Measurements from ENCODE around the gene KLHL41.

Gene KLHL41

GRCh38 chr2:169509298-169509885 lies at the start of gene KLHL41:
Gene KLHL41 (plus strand): TSS chr2:169509702. CDS start chr2:169509779, 77 bp downstream.
- Histone ChIP-seq H3K27ac (ENCODE audit: low read depth, low read length, poor library complexity, severe bottlenecking) (no peak within 1 kb of the TSS), H3K9ac (ENCODE audit: low read length) (no peak within 1 kb of the TSS), H4K20me1 (ENCODE audit: insufficient read depth, low read length) (no peaks in the 10 kb centered on the region), H3K79me2 (ENCODE audit: insufficient read depth, low read length) (no peaks in the 10 kb centered on the region), H3F3A (ENCODE audit: insufficient read depth, low read length) (no peaks in the 10 kb centered on the region), H3K9me3 (ENCODE audit: low read length) (no peaks in the 10 kb centered on the region), H3K4me1 (ENCODE audit: insufficient read depth, low read length, severe bottlenecking) (no peaks in the 10 kb centered on the region), H3K4me2 (ENCODE audit: low read length) (no peak within 1 kb of the TSS), H3K4me3 (ENCODE audit: low read depth, low read length, poor library complexity, severe bottlenecking) (no peak within 1 kb of the TSS), H2AFZ (ENCODE audit: low read length) (no peak within 1 kb of the TSS), H3K9me2 (ENCODE audit: low read depth, low read length) (no peaks in the 10 kb centered on the region), H3K36me3 (ENCODE audit: insufficient read depth, low read length) (no peaks in the 10 kb centered on the region), H3K27me3 (ENCODE audit: insufficient read depth, low read length) (no peaks in the 10 kb centered on the region)
- no peak for TF ChIP-seq EZH2 (IDR thresholded peaks at IDR 0.05; ENCODE audit: borderline replicate concordance, low read length)
- TF ChIP-seq CTCF (IDR thresholded peaks at IDR 0.05; ENCODE audit: low read length), result no peak

- Histone ChIP-seq H3K79me2 (ENCODE audit: insufficient read depth, low read length) (no peaks in the 10 kb centered on the region), H3K27me3 (ENCODE audit: insufficient read depth, low read length) (no peaks in the 10 kb centered on the region), H3K4me1 (ENCODE audit: insufficient read depth, low read length, severe bottlenecking) (no peaks in the 10 kb centered on the region), H3K9ac (ENCODE audit: low read length) (no peak overlapping the region), H3K9me3 (ENCODE audit: low read length) (no peaks in the 10 kb centered on the region), H4K20me1 (ENCODE audit: insufficient read depth, low read length) (no peaks in the 10 kb centered on the region), H3K9me2 (ENCODE audit: low read depth, low read length) (no peaks in the 10 kb centered on the region), H3K4me2 (ENCODE audit: low read length) (no peak overlapping the region), H3K4me3 (ENCODE audit: low read depth, low read length, poor library complexity, severe bottlenecking) (no peak overlapping the region), H3F3A (ENCODE audit: insufficient read depth, low read length) (peaks cover 5% of the 10 kb centered on the region; the same call in 1 of the 2 replicates), H3K27ac (ENCODE audit: low read depth, low read length, poor library complexity, severe bottlenecking) (no peak overlapping the region), H3K36me3 (ENCODE audit: insufficient read depth, low read length) (no peaks in the 10 kb centered on the region), H2AFZ (ENCODE audit: low read length) (no peak overlapping the region)
- TF ChIP-seq CTCF (IDR thresholded peaks at IDR 0.05; ENCODE audit: low read length) (no peak), EZH2 (IDR thresholded peaks at IDR 0.05; ENCODE audit: borderline replicate concordance, low read length) (no peak)
Measured at GRCh38 chr2:169461143-169461542, 48.4 kb upstream of the KLHL41 start.

DNA sequence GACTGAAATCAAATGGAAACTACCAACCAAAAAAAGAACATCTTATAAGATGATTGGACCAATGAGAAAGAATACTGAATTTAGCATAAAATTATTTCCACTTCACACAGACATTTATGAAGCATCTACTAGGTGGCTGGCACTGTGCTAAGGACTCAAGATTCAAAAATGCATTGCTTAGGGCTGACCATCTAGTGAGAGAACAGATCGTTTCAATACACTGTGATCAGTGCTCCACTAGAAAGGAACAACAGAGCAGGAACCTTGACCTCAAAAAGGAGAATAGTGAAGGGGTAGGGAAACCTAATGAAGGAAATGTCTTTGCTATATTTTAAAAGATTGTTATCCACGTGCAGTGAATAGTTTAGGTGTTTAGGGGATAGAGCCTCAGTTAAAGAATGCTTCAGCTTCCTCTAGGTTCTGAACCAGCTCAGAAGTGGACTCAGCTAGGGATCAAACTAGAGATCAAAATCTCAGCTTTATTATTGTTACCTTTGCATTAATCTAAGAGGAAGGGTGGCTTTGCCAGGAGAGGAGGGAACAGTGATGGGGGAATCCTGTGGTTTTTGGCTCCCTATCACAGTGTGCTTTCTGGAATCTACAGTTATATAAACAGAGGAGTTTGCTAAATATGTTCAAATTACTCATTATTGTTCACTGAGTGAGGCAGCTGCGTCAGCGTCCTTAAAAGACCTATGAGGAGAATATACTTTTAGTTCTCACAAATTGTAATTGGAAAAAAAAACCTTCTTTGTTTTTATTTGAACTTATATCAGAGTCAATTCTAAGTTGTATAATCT lies 46.4 kb upstream of the KLHL41 start:
- Histone ChIP-seq H3K27me3 (ENCODE audit: insufficient read depth, low read length) (no peaks in the 10 kb centered on the region), H3F3A (ENCODE audit: insufficient read depth, low read length) (peaks cover 5% of the 10 kb centered on the region; the same call in 1 of the 2 replicates), H3K9me2 (ENCODE audit: low read depth, low read length) (no peaks in the 10 kb centered on the region), H3K4me3 (ENCODE audit: low read depth, low read length, poor library complexity, severe bottlenecking) (no peak overlapping the region), H3K9ac (ENCODE audit: low read length) (no peak overlapping the region), H3K27ac (ENCODE audit: low read depth, low read length, poor library complexity, severe bottlenecking) (no peak overlapping the region), H3K4me1 (ENCODE audit: insufficient read depth, low read length, severe bottlenecking) (no peaks in the 10 kb centered on the region), H4K20me1 (ENCODE audit: insufficient read depth, low read length) (no peaks in the 10 kb centered on the region), H2AFZ (ENCODE audit: low read length) (no peak overlapping the region), H3K4me2 (ENCODE audit: low read length) (no peak overlapping the region), H3K36me3 (ENCODE audit: insufficient read depth, low read length) (no peaks in the 10 kb centered on the region), H3K79me2 (ENCODE audit: insufficient read depth, low read length) (no peaks in the 10 kb centered on the region), H3K9me3 (ENCODE audit: low read length) (no peaks in the 10 kb centered on the region)
- no peak for TF ChIP-seq CTCF (IDR thresholded peaks at IDR 0.05; ENCODE audit: low read length)
- TF ChIP-seq EZH2 (IDR thresholded peaks at IDR 0.05; ENCODE audit: borderline replicate concordance, low read length), result no peak
